IMR-90 (cell line): ENCODE measurements around the gene SYNE2. TPM values are rescaled to one million over a fixed set of nuclear protein-coding genes. Genes with fewer than 3 reads are reported as not detected.
"Not testable (repeated sequence)": the region's sequence is repeated elsewhere in the genome, so short reads cannot be mapped to it uniquely, and the experiment has no call there.

Source experiments
- ATAC-seq: fragments of 200-7000 bp; cut with Tn5 transposase; 2 replicates; pipeline ENCODE4 v1.9.1; 2020; ENCODE audit warnings: low read depth, mild to moderate bottlenecking, moderate library complexity
- BruUV-seq: library from RNA; stranded (reverse); fragments of 400-500 nt; replicated peaks from 2 replicates; lab custom pipeline; 2021; lab: Mats Ljungman, UMichigan
- CTCF ChIA-PET: fragments of 300-600 bp; formaldehyde crosslinking; extraction: SDS; loops from one replicate; lab custom pipeline; 2021; ENCODE audit warnings: antibody characterized with exemption; lab: Yijun Ruan, JAX
- POLR2A ChIA-PET: fragments of 300-600 bp; sonication (Branson Sonifier 250); formaldehyde crosslinking; loops from one replicate; lab custom pipeline; 2022; ENCODE audit warnings: antibody characterized with exemption; ENCODE audit not compliant: unreplicated experiment; lab: Charles Lee
- DNase-seq: peaks from one replicate; pipeline ENCODE4 v3.0.0; 2013
- H2AFZ ChIP-seq: replicated peaks from 2 replicates; pipeline ENCODE3; 2013; ENCODE audit warnings: low read length, mild to moderate bottlenecking; ENCODE audit not compliant: poor library complexity
- H2AK5ac ChIP-seq: 2 replicates; pipeline ENCODE4 v1.6.1; 2013; ENCODE audit warnings: low read depth, low read length, inconsistent platforms
- H2AK9ac ChIP-seq: replicated peaks from 2 replicates; pipeline ENCODE3; 2013; ENCODE audit warnings: mild to moderate bottlenecking, low read depth, low read length, moderate library complexity; ENCODE audit not compliant: poor library complexity
- H2BK120ac ChIP-seq: 2 replicates; pipeline ENCODE4 v1.6.1; 2013; ENCODE audit warnings: low read depth, low read length, inconsistent platforms
- H2BK15ac ChIP-seq: 3 replicates; pipeline ENCODE4 v1.6.1; 2013; ENCODE audit warnings: low read depth, low read length, inconsistent platforms
- H2BK20ac ChIP-seq: 2 replicates; pipeline ENCODE4 v1.6.1; 2013; ENCODE audit warnings: low read depth, mild to moderate bottlenecking, inconsistent platforms, low read length, moderate library complexity
- H2BK5ac ChIP-seq: 2 replicates; pipeline ENCODE4 v1.6.1; 2013; ENCODE audit warnings: mild to moderate bottlenecking, low read depth, low read length, inconsistent platforms; ENCODE audit not compliant: poor library complexity, severe bottlenecking
- H3K14ac ChIP-seq: replicated peaks from 2 replicates; pipeline ENCODE4 v1.6.1; 2013; ENCODE audit warnings: low read depth, low read length, inconsistent platforms
- H3K18ac ChIP-seq: 2 replicates; pipeline ENCODE4 v1.6.1; 2013; ENCODE audit warnings: low read depth, low read length, control low read depth
- H3K23ac ChIP-seq: 2 replicates; pipeline ENCODE4 v1.6.1; 2013; ENCODE audit warnings: low read depth, low read length, inconsistent platforms
- H3K27ac ChIP-seq: 2 replicates; pipeline ENCODE4 v1.5.1; 2013; ENCODE audit warnings: mild to moderate bottlenecking, control low read depth, low read length; ENCODE audit not compliant: insufficient read depth
- H3K27me3 ChIP-seq: 2 replicates; pipeline ENCODE4 v1.6.1; 2013; ENCODE audit warnings: low read length; ENCODE audit not compliant: control insufficient read depth, insufficient read depth
- H3K36me3 ChIP-seq: 2 replicates; pipeline ENCODE4 v1.6.1; 2013; ENCODE audit warnings: low read length, mixed read lengths; ENCODE audit not compliant: control insufficient read depth, insufficient read depth
- H3K4ac ChIP-seq: 2 replicates; pipeline ENCODE4 v1.6.1; 2013; ENCODE audit warnings: low read depth, low read length, inconsistent platforms
- H3K4me1 ChIP-seq: 2 replicates; pipeline ENCODE4 v1.6.1; 2013; ENCODE audit warnings: low read length, mixed read lengths; ENCODE audit not compliant: control insufficient read depth, insufficient read depth
- H3K4me2 ChIP-seq: 2 replicates; pipeline ENCODE4 v1.6.1; 2013; ENCODE audit warnings: low read depth, mild to moderate bottlenecking, control low read depth, low read length, moderate library complexity
- H3K4me3 ChIP-seq: 2 replicates; pipeline ENCODE4 v1.5.1; 2013; ENCODE audit warnings: low read depth, mild to moderate bottlenecking, control low read depth, low read length, moderate library complexity; ENCODE audit not compliant: insufficient read depth
- H3K56ac ChIP-seq: 2 replicates; pipeline ENCODE4 v1.6.1; 2013; ENCODE audit warnings: low read length, inconsistent platforms; ENCODE audit not compliant: insufficient read depth; ENCODE audit errors: extremely low read depth
- H3K79me1 ChIP-seq, 2 experiments: 2 replicates each; pipeline ENCODE4 v1.6.1; 2013; ENCODE audit warnings: low read length in 2 of 2, inconsistent platforms in 1 of 2, low read depth in 1 of 2
- H3K9ac ChIP-seq: 2 replicates; pipeline ENCODE4 v1.6.1; 2013; ENCODE audit warnings: low read depth, low read length, control low read depth
- H3K9me1 ChIP-seq: 2 replicates; pipeline ENCODE4 v1.6.1; 2013; ENCODE audit warnings: low read length, inconsistent platforms; ENCODE audit not compliant: insufficient read depth
- H3K9me3 ChIP-seq: 2 replicates; pipeline ENCODE4 v1.6.1; 2013; ENCODE audit warnings: low read length; ENCODE audit not compliant: control insufficient read depth, insufficient read depth
- H4K20me1 ChIP-seq: 2 replicates; pipeline ENCODE4 v1.6.1; 2013; ENCODE audit warnings: low read length, inconsistent platforms; ENCODE audit not compliant: insufficient read depth
- H4K5ac ChIP-seq: 2 replicates; pipeline ENCODE4 v1.6.1; 2013; ENCODE audit warnings: mild to moderate bottlenecking, low read depth, low read length, control low read depth
- H4K8ac ChIP-seq, 2 experiments: 2 replicates each; pipeline ENCODE4 v1.6.1; 2013; ENCODE audit warnings: low read depth in 2 of 2, low read length in 2 of 2, control low read depth in 1 of 2, inconsistent platforms in 1 of 2
- H4K91ac ChIP-seq: 2 replicates; pipeline ENCODE4 v1.6.1; 2013; ENCODE audit warnings: low read depth, low read length, inconsistent platforms; ENCODE audit not compliant: insufficient read depth
- CTCF ChIP-seq: conservative IDR thresholded peaks from 2 replicates; pipeline ENCODE4 v1.5.1; 2012; ENCODE audit warnings: mild to moderate bottlenecking, low read depth, low read length, improper control_type of control experiment
- NFE2L2 ChIP-seq: fragments of 150-350 bp; IDR thresholded peaks from 2 replicates; pipeline ENCODE4 v1.6.1; 2016; ENCODE audit warnings: low read depth, mild to moderate bottlenecking, low read length
- RAD21 ChIP-seq: IDR thresholded peaks from 2 replicates; pipeline ENCODE4 v1.6.1; 2012; ENCODE audit warnings: low read length, improper control_type of control experiment
- SMC3 ChIP-seq: fragments of 150-350 bp; IDR thresholded peaks from 2 replicates; pipeline ENCODE4 v1.6.1; 2016; ENCODE audit warnings: low read depth, mild to moderate bottlenecking, antibody characterized with exemption, low read length, moderate library complexity
- WGBS, 2 experiments: methylation state at CpG; one replicate each; pipeline versions ENCODE4 v1.1.5 to v1.1.7; 2013; ENCODE audit warnings: missing lambda C conversion rate in 2 of 2; ENCODE audit not compliant: insufficient read length in 1 of 2; ENCODE audit errors: extremely low coverage in 2 of 2; 5-methylcytosine and 5-hydroxymethylcytosine counted together
- dilution Hi-C: fragments of 300-500 bp; cut with HindIII; formaldehyde crosslinking; loops from one replicate; pipeline ENCODE4 v1.14.3; 2018; ENCODE audit warnings: low sequenced_read_pairs; ENCODE audit not compliant: unreplicated experiment
- in situ Hi-C: fragments of 300-500 bp; cut with MboI; formaldehyde crosslinking; loops from 3 replicates; pipeline ENCODE4 v1.14.3; 2019; ENCODE audit warnings: low sequenced_read_pairs, inconsistent platforms, mixed read lengths
- intact Hi-C: fragments of 100-400 bp; cut with micrococcal nuclease; formaldehyde crosslinking; loops from 2 replicates; pipeline ENCODE4 v1.10.0; 2022
- polyA plus RNA-seq, 3 experiments: library from polyadenylated mRNA; depleted of rRNA; stranded (reverse); fragments of >200 nt; gene quantifications; 2 replicates each; pipeline ENCODE4 v1.2.3, GENCODE V29; 2012; ENCODE audit warnings: low replicate concordance in 1 of 3
- total RNA-seq: library from RNA; depleted of rRNA; stranded (reverse); fragments of >200 nt; gene quantifications from 2 replicates; pipeline ENCODE4 v1.2.3, GENCODE V29; 2012

The SYNE2 gene
- total and polyA plus RNA-seq, 2 of the 4 experiments (the other 2 are of a cell fraction) = 5.2 to 28.9 TPM

GRCh38 chr14:64040044-64040443 lies 187.2 kb downstream of the SYNE2 start:
- Histone ChIP-seq H2BK20ac (no peak overlapping the region), H3K79me1 (no peaks in the 10 kb centered on the region), H3K4me2 (no peak overlapping the region), H3K9me1 (no peaks in the 10 kb centered on the region), H3K18ac (no peak overlapping the region), H3K4me1 (no peaks in the 10 kb centered on the region; the same call in none of the 2 replicates), H3K4ac (no peak overlapping the region), H2AK9ac (no peak overlapping the region), H3K14ac (no peak overlapping the region), H3K36me3 (no peaks in the 10 kb centered on the region), H3K27me3 (no peaks in the 10 kb centered on the region), H2BK5ac (no peak overlapping the region), H4K5ac (no peak overlapping the region), H3K4me3 (no peak overlapping the region), H2AK5ac (no peak overlapping the region), H3K23ac (no peak overlapping the region), H4K8ac (no peak overlapping the region), H2BK120ac (no peak overlapping the region), H2AFZ (no peak overlapping the region), H3K9me3 (0 out of 2 replicates have a peak, but pooled peaks cover 2% of the 10 kb centered on the region), H4K91ac (no peak overlapping the region), H4K20me1 (no peaks in the 10 kb centered on the region), H3K56ac (no peak overlapping the region), H2BK15ac (no peak overlapping the region), H3K9ac (no peak overlapping the region), H3K27ac (no peak overlapping the region)
- POLR2A ChIA-PET = no interaction called here
- no peak; the same call in 1 of the 2 replicates for ATAC-seq
- WGBS, 2 experiments = no CpG with 5 or more reads among the region's 2 CpGs
- in situ Hi-C loops = loop anchor here (10.0 kb wide), 1 partner anchor 255 kb away; the partner anchor contains the start of gene ESR2
- no TSS peak for BruUV-seq
- TF ChIP-seq CTCF = peak; percentile 72
- TF ChIP-seq NFE2L2 = no peak
- TF ChIP-seq RAD21 = peak; percentile 80
- TF ChIP-seq SMC3 = peak; percentile 85
- intact Hi-C loops = loop anchor here (1.0 kb wide), 2 partner anchors 255 to 263 kb away; no protein-coding TSS in a partner anchor
- CTCF ChIA-PET = no interaction called here
- peak; percentile 44 for DNase-seq
- dilution Hi-C loops = loop anchor here (25.0 kb wide), 1 partner anchor 247 kb away; the partner anchor contains the start of gene ESR2

GRCh38 chr14:64043296-64043695 lies 190.5 kb downstream of the SYNE2 start:
- H3K9ac ChIP-seq, H3K14ac ChIP-seq, BruUV-seq, H4K91ac ChIP-seq, CTCF ChIA-PET, H3K23ac ChIP-seq, H3K79me1 ChIP-seq, H3K18ac ChIP-seq, H3K4me1 ChIP-seq, H4K5ac ChIP-seq, H2BK20ac ChIP-seq, H3K27me3 ChIP-seq, ATAC-seq, H3K4ac ChIP-seq, DNase-seq, POLR2A ChIA-PET, H3K9me3 ChIP-seq, H3K56ac ChIP-seq, H3K36me3 ChIP-seq, H2AK5ac ChIP-seq, H3K9me1 ChIP-seq, H4K20me1 ChIP-seq, H2BK5ac ChIP-seq, H3K4me2 ChIP-seq, H2BK15ac ChIP-seq, H3K4me3 ChIP-seq, H4K8ac ChIP-seq, H2BK120ac ChIP-seq, H2AK9ac ChIP-seq, H3K27ac ChIP-seq, intact Hi-C loops, H2AFZ ChIP-seq: not testable (repeated sequence)
- dilution Hi-C loops (loop anchor here (25.0 kb wide), 1 partner anchor 244 kb away; the partner anchor contains the start of gene ESR2), in situ Hi-C loops (loop anchor here (10.0 kb wide), 1 partner anchor 252 kb away; the partner anchor contains the start of gene ESR2)
- no CpG with 5 or more reads among the region's 6 CpGs for WGBS, 2 experiments
